ENCODE measurements around the gene FBLN2. TPM values are rescaled to one million over a fixed set of nuclear protein-coding genes. Genes with fewer than 3 reads are reported as not detected.

FBLN2 gene
- total RNA-seq, 2 experiments from 2014 or later = 8.4 to 13.7 TPM

GRCh38 chr3:13686367-13687160, 137.6 kb downstream of the FBLN2 start:
- no peak for ATAC-seq
- H3K9me3 Mint-ChIP-seq = no peaks in the 10 kb centered on the region
- H3K36me3 Mint-ChIP-seq (ENCODE audit: low read depth) = no peaks in the 10 kb centered on the region
- no peak overlapping the region for H3K4me3 Mint-ChIP-seq
- CTCF ChIA-PET = interaction anchor here (0.8 to 1.6 kb wide), 4 partner anchors 12 to 198 kb away, joined by 3 to 4 read pairs (median 4); no protein-coding TSS in a partner anchor
- intact Hi-C loops (cut with micrococcal nuclease) = no loop called here
- POLR2A ChIA-PET = no interaction called here
- no peak overlapping the region for H3K27ac Mint-ChIP-seq
- no peaks in the 10 kb centered on the region for H3K4me1 Mint-ChIP-seq (ENCODE audit: low read depth)
- no peak for TF ChIP-seq CTCF (IDR thresholded peaks at IDR 0.05)
- H3K27me3 Mint-ChIP-seq = peaks cover 3% of the 10 kb centered on the region
- DNase-seq = no peak

- ATAC-seq (no peak), DNase-seq (no peak)
- Mint-ChIP-seq H3K36me3 (ENCODE audit: low read depth) (no peaks in the 10 kb centered on the region), H3K27ac (no peak overlapping the region), H3K4me3 (no peak overlapping the region), H3K9me3 (peaks cover 4% of the 10 kb centered on the region), H3K4me1 (ENCODE audit: low read depth) (no peaks in the 10 kb centered on the region), H3K27me3 (peaks cover 5% of the 10 kb centered on the region)
- ChIA-PET POLR2A (no interaction called here), CTCF (interaction anchor here (1.4 kb wide), 1 partner anchor 198 kb away, joined by 3 read pairs; no protein-coding TSS in a partner anchor)
- no peak for TF ChIP-seq CTCF (IDR thresholded peaks at IDR 0.05)
- intact Hi-C loops (cut with micrococcal nuclease) = no loop called here
These were observed 138.6 kb downstream of the FBLN2 start for GRCh38 chr3:13687517-13687943.

Other genes starting within 250 kb of the FBLN2 start
- gene NUP210, start 128.8 kb upstream of the FBLN2 start, total RNA-seq = 100 to 1,000 TPM; 142 to 143 TPM
- 1 to 10 TPM; 1.8 to 2.0 TPM for gene HDAC11, start 68.8 kb upstream of the FBLN2 start, total RNA-seq

Data from activated CD8-positive, alpha-beta T cell treated with anti-CD3 and anti-CD28 coated beads for 36 hours (primary cell).